B cell (primary cell): ENCODE data around the gene APBA2.

Experiments used
- EZH2 ChIP-seq: IDR thresholded peaks from 2 replicates; pipeline ENCODE4 v1.6.1; 2012; ENCODE audit warnings: borderline replicate concordance, low read depth, mild to moderate bottlenecking, moderate library complexity, low read length; ENCODE audit not compliant: insufficient read depth, poor library complexity, severe bottlenecking
- TF ChIP-seq, protein P1 (sequence below): fragments of 200-600 bp; IDR thresholded peaks from one replicate; pipeline ENCODE4 v1.8.0; 2022; ENCODE audit warnings: antibody characterized with exemption, mild to moderate bottlenecking

DNA sequence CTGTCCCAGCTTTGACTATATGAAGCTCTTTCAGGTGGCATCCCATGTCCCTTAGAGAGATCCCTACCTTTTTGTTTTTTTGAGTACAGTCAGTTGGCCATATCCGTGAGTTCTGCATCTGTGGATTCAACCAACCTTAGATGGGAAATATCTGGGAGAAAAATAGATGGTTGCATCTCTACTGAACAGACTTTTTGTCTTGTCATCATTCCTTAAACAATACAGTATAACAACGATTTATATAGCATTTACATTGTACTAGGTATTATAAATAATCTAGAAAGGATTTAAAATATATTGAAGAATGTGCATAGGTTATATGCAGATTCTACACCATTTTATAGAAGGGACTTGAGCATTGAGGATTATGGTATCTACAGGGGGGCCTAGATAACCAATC lies 65.1 kb downstream of the APBA2 start:
- TF ChIP-seq, protein P1, sequence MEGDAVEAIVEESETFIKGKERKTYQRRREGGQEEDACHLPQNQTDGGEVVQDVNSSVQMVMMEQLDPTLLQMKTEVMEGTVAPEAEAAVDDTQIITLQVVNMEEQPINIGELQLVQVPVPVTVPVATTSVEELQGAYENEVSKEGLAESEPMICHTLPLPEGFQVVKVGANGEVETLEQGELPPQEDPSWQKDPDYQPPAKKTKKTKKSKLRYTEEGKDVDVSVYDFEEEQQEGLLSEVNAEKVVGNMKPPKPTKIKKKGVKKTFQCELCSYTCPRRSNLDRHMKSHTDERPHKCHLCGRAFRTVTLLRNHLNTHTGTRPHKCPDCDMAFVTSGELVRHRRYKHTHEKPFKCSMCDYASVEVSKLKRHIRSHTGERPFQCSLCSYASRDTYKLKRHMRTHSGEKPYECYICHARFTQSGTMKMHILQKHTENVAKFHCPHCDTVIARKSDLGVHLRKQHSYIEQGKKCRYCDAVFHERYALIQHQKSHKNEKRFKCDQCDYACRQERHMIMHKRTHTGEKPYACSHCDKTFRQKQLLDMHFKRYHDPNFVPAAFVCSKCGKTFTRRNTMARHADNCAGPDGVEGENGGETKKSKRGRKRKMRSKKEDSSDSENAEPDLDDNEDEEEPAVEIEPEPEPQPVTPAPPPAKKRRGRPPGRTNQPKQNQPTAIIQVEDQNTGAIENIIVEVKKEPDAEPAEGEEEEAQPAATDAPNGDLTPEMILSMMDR = no peak
- TF ChIP-seq EZH2 = no peak
